Hepatic stellate cell (primary cell): ENCODE measurements around the gene SPDYE18.
"Not testable (repeated sequence)": the region's sequence is repeated elsewhere in the genome, so short reads cannot be mapped to it uniquely, and the experiment has no call there.

ENCODE experiments used
- DNase-seq: peaks from one replicate; pipeline ENCODE4 v3.0.0; 2011; ENCODE audit warnings: low spot score

The SPDYE18 gene, protein sequence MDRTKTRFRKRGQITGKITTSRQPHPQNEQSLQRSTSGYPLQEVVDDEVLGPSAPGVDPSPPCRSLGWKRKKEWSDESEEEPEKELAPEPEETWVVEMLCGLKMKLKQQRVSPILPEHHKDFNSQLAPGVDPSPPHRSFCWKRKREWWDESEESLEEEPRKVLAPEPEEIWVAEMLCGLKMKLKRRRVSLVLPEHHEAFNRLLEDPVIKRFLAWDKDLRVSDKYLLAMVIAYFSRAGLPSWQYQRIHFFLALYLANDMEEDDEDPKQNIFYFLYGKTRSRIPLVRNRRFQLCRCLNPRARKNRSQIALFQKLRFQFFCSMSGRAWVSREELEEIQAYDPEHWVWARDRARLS

DNA sequence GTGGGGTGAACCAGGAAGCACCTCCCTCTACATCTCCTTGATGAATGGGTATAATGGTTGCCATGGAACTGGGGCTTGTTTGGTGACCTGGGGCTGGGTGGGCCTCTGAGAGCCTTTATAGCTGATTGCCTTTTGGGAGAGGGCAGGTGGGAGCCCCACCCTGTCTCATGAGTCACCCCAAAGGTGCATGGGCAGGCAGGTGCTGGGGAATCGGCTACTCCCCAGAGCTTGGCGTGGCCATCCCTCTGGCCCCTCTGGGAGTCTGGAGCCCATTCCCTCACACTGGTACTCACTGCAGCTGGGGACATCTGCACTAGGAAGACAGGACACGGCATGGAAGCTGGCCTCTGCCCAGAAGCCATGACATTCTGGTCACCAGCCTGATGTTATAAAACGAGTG lies at the start of gene SPDYE18:
Gene SPDYE18 (minus strand): TSS at position 2 of the 400 bp plus-strand sequence. CDS start 2,046 bp downstream, outside the sequence.
- not testable (repeated sequence) for DNase-seq

DNA sequence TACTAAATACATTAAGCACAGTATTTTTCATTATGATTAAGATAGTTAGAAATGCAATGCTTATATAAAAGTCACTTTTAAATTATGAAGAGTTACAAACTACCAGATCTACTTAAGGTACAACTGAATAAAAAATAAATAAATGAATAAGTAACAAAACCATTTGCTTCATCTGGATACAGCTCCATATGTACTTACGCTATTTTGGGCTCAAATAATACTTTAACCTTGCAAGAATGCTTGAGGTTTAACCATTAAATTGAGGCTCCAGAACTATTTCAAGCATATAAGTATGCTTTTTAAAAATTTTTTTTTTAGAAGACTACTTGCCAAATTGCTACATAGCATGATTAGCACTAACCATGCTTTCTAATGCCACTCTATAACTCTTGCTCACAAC lies 46.0 kb upstream of the SPDYE18 start:
- not testable (repeated sequence) for DNase-seq

DNA sequence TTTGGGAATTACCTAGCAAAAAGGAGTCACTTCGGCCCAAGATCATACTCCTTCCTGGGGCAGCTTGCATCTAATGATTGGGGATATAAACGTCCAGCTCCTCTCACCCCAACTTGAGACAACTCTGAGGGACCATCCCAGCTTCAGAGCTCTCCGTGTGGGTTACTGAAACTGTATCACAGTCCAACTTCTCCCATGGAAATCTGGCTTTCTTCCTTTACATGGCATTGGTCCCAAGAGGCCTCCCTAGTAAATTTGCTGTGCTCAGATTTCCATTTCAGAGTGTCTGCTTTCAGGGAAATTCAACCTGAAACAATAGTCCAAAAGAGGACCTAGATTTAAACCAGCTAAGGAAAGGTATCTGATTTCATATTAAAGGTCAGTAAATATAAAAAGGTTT lies 45.3 kb upstream of the SPDYE18 start:
- not testable (repeated sequence) for DNase-seq

DNA sequence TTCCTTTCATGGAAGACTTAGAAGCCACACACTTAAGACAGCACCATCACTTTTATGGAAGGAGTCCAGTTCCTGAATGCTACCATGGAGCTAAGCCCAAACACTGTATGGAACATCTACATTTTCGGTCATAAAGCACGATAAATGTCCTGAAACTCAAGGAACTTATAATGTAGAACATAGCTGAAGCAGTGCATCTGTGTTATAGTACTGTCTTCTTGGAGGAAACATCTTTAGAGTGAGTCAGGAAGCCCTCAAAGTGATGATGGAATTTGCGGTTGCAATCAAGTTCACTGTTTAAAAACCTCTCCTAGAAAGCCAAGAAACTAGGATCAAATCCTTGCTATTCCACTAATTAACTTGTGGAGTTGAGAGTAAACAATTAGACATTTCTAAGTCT lies 43.5 kb upstream of the SPDYE18 start:
- DNase-seq: not testable (repeated sequence)

DNA sequence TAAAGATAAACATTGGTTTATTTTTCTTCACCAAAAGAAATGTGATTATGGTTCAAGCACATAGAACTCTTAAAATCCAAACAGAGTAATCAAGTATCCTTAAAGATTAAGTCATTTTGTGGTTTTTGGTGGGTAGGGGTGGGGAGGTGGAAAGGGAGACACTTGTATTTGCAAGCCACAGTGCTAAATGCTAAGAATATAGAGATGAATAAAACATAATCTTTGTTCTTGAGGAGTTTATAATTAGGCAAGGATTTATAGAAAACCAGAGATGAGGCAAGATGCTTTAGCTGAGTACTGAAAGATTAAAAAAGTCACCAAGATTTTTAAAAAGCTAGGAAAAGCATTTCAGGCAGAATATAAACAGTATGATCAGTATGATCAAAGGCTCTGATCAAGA lies 40.3 kb upstream of the SPDYE18 start:
- DNase-seq: not testable (repeated sequence)

DNA sequence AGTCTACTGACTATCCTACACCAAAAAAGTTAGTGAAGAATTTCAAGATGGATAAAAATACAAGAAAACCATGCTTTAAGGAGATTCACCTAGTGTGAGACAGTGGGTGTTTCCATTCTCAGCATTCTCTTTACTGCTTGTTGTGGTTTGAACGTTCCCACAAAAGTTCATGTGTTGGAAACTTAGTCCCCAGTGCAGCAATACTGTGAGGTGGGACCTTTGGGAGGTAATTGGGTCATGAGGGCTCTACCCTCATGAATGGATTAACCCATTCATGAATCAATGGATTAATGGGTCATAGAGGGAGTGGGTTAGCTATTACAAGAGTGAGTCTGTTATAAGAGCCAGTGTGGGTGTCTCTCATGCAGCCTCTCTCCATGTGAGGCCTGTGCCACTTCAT lies 38.8 kb upstream of the SPDYE18 start:
- not testable (repeated sequence) for DNase-seq

DNA sequence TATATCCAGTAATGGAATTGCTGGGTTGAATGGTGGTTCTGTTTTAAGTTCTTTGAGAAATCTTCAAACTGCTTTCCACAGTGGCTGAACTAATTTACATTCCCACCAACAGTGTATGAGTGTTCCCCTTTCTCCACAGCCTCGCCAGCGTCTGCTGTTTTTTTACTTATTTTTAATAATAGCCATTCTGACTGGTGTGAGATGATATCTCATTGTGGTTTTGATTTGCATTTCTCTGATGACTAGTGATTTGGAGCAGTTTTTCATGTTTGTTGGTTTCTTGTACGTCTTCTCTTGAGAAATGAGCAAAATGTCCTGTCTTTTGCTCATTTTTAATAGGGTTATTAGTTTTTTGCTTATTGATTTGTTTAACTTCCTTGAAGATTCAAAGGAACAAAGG lies 38.1 kb upstream of the SPDYE18 start:
- not testable (repeated sequence) for DNase-seq

DNA sequence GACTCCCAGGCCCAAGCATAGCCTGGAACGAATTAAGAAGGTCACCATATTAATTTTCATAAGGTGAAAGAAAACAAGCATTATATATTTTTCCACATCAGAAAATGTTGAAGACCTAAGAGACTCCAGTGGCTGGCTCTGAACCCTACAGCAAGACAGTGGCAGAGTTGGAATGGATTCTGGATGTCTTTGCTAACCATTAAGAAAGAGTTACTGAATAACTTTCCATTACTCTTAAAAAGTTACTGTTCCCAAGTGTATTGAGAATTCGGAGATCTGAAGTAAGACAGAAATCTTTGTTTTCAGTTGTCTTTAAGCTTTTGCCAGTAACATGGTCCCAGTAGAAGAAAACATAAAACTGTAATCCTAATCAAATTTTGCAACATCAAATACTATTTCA lies 29.9 kb upstream of the SPDYE18 start:
- not testable (repeated sequence) for DNase-seq

DNA sequence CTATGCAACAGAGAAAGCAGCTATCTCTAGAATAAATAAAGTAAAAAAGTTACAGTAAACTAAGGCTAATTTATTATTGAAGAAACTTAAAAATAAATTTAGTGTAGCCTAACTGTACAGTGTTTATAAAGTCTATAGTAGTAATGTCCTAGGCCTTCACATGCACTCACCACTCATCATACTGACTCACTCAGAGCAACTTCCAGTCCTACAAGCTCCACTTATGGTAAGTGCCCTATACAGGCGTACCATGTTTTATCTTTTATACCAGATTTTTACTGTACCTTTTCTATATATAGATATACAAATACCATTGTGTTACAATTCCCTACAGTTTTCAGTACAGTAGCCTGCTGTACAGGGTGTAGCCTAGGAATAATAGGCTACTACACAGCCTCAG lies 19.8 kb upstream of the SPDYE18 start:
- DNase-seq: not testable (repeated sequence)

DNA sequence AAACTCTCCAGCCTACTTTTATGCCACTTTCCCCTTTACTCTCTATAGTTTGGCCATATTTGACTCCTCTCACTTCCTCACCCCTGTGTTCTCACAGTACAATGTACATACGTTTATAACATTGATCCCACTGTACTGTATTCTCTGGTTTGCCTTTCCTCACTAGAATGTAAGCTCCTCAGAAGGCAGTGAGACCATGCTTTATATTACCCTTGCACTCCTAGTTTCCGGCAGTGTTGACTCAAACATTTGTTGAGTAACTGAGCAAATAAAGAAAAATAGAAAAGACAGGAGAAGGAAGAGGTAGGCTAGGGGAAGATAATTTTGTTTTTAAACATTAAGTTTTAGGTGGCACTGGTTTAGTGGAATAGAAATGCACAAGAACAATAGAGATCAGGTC lies 17.9 kb upstream of the SPDYE18 start:
- DNase-seq: not testable (repeated sequence)

DNA sequence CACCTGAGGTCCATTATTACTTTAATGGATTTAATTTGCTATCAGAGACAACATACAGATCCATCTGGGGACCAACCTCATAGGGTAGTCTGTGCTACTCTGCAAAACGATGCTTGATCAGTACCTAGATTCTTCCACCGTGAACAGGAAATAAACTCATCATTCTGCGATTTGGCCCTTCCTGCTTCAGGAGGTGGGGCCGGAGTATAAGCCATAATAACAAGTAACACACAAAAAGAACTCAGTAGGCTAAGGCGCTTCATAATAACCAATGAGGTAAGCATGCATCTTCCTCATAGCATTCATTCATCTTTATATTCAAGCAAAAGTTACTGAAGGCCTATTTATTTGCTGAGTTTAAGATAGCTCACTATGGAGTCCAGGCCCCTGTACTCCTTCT lies 17.3 kb upstream of the SPDYE18 start:
- DNase-seq: not testable (repeated sequence)

DNA sequence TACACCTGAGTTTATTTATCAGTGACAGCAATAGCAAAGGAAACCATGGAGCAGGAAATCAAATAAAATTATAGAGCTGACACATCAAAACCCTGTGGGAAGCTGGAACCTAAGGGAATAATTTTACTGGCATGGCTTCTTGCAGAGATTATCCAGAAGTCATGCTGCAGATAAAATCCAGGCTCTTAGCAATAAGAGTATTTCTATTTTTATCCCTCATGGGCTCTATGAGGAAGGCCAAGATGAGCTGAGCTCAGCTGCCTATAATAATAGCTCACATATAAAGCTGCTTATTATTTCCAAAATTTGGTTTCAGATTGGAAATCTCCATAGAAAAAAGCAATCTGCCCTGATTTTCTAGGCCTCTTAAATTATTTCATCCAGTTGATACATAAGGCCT lies 16.8 kb upstream of the SPDYE18 start:
- DNase-seq: not testable (repeated sequence)

DNA sequence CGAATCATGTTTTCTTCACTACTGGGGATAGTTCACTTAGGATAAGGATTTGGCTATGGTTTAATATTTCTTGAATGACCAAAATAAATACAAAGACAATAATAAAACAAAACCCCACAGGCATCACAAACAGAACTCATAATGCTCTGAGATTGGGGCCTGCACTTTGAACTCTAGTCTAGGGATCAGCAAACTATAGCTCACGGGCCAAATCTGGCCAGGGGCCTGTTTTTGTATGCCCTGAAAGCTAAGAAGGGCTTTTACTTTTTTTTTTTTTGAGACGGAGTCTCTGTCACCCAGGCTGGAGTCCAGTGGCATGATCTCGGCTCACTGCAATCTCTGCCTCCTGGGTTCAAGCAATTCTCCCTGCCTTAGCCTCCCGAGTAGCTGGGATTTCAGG lies 14.7 kb upstream of the SPDYE18 start:
- not testable (repeated sequence) for DNase-seq

DNA sequence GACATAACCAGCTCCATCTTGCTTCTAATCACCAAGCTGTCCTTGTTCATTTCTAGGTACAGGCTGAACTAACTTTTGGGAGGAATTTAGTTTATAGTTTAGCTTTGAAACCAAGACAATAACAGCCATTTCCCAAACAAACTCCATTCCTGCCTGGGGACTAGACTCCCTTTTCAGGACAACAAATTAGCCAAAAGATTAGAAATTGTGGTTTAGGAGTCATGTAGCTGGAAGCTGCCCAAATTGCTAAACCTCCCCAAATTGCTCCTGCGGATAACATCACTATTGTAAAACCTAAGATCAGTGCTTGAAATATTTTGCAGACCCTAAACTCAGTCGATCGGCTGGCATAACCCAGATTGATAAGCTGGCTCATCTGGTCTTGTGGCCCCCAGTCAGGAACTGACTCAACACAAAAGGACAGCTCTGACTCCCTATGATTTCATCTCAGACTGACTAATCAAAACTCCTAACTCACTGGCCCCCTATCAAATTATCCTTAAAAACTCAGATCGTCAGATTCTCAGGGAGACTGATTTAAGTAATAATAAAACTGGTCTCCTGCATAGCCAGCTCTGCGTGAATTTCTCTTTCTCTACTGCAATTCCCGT lies 12.5 kb upstream of the SPDYE18 start:
- not testable (repeated sequence) for DNase-seq

DNA sequence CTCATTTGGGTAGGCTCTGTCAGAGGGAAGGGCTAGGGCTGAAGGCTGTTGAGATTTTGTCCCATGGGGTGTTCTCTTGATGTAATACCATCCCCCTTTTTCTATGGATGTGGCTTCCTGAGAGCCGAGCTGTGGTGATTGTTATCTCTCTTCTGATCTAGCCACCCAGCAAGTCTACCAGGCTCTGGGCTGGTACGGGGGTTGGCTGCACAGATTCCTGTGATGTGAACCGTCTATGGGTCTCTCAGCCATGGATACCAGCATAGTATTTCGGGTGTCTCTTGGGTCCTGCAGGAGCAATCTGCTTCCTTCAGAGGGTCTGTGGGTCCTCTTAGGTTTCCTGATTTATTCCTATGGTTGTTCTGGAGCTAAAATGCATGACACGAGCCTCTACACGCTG lies 8.8 kb upstream of the SPDYE18 start:
- DNase-seq: not testable (repeated sequence)

DNA sequence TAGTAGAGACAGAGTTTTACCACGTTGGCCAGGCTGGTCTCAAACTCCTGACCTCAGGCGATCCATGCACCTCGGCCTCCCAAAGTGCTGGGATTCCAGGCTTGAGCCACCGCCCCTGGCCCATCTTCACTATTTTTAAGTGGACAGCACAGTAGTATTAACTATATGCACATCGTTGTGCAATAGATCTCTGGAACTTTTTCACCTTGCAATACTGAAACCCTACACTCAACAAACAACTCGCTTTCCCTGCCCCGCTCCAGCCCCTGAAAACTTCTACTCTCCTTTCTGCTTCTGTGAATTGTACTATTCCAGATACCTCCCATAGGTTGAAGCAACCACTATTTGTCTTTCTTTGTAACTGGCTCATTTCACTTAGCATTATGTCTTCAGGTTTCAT lies 3.5 kb upstream of the SPDYE18 start:
- not testable (repeated sequence) for DNase-seq

DNA sequence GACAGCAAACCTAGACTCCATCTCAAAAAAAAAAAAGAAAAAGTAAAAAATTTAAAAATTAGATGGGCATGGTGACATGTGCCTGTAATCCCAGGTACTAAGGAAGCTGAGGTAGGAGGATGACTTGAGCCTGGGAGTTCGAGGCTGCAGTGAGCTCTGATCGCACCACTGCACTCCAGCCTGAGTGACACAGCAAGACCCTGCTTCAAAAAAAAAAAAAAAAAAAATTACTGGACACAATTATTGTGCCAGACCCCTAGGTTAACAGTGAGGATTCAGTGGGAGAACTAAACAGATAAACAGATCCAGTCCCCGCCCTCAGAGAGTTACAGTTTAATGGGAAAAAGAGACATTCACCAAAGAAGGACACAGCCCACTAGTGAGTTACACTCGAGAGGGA lies 1.4 kb upstream of the SPDYE18 start:
- not testable (repeated sequence) for DNase-seq

DNA sequence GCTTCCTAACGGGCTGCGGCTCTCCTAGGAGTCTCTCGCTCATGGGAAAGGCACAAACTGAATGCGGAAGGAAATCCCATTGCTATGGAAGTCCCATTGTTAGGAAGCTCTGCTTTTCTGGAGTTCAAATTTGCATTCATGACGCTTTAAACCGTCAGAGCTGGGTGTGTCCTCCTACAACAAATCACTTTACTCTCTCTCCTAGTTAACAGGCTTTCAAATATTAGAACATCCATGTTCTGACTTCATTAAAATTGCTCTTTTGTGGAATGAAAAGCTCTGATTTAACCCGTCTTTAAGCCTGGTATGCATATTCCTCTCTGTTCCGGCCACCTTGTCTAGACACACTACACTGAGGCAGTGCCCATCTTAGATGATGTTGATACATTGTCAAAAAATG lies 30.1 kb downstream of the SPDYE18 start, which contains the start of gene SPDYE17:
Gene SPDYE17 (minus strand): TSS at position 101 of the 400 bp plus-strand sequence. CDS start 1,791 bp downstream, outside the sequence.
- DNase-seq: not testable (repeated sequence)

DNA sequence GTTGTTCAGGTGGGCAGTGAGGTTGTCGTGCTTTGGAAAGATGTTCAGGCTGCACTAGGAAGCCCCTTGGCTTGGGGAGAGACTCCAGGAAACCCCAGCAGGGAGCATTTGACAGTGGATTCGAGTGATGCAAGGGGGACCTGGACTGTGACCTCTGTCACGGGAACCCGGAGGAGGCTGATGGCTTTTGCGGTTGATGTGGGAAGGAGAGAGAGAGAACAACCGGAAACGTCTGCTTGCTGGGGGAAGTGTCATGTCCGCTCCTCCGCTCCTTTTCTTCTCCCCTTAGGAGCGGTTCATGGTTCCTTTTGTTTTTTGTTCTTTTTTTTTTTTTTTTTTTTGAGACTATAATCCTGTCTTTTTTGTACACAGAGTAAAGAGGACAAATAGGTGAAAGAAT lies 36.0 kb downstream of the SPDYE18 start:
- not testable (repeated sequence) for DNase-seq

DNA sequence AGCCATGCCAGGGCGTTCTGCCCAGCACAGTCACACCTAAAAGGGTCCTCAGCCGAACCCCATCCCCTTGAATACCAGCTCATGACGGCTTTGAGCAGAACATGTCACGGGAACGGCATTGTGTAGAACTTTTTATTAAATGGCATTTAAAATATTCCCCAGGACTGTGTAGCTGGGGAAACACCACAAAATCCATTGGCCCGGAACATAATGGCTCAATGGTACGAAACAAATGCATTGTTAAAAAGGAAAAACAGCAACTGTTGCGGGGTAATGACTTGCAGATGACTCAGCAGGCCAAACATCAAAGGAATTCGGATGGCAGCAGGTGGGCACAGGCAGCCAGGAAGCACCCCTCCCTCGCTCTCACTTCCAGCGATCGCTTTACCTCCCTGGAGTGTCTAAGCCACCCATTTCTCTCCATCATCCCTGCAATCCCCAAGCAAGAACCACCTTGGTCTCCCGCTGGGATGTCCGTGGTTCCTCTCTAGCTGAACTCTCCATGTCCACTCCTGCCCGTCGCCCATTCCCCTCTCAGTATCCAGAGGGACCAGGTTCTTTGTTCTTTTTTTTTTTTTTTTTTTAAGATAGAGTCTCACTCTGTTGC lies 52.2 kb downstream of the SPDYE18 start:
- not testable (repeated sequence) for DNase-seq

DNA sequence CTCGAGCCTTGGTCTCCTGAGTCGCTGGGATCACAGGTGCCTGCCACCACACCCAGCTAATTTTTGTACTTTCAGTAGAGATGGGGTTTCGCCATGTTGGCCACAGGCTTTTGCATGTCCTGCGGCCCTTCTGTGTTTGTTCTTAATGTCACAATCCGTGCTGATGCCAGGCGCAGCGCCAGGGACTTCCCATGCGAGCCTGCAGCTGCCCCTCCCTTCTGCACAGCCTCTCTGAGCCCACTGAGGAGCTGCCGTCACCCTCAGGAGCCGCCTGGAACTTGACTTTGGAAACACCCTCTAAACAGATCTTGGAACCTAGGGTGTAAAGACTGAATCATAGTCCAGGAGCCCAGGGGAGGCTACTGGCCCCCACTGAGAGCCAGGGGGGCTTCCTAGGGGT lies 54.4 kb downstream of the SPDYE18 start:
- DNase-seq: peak; percentile 31

DNA sequence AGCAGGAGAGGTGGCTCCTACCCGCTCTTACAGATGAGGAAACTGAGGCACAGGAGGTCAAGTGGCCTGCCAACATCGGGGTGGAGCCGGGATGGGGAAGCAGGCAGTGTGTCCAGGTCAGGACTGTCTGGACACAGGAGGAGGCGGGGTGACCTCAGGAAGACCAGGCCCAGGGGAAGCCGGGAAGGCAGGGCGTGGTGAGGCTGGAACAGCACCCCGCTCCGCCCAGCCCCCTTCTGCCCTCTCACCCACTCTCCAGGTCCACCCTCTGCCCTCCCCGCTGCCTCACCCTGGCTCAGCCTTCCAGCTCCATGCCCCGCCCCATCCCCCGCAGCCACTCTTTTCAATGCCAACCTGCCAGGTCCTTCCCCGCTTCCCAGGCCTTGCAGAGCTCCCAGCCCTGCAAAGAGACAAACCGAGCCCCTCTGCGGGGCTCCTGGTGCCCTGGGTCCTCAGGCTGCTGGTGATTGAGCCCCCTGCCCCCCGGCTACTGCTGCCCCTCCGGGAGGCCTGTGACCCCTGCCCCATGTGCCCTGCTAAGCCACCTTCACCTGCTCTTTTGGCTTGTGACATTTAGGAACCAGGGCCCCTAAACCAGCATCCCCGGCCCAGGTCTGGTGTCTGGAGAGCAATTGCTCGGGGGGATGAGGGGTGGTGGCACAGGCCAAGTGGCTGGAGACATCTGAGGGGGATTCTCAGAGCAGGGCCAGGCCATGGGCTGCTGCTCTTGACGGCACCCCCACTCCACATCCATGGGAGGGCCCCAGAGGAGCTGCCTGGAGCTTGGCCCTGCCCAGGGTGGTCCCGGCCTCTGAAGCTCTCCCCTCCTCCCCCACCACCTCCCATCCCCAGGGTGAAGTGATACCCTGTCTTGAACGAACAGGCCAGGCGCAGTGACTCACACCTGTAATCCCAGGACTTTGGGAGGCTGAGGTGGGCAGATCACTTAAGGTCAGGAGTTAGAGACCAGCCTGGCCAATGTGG lies 55.9 kb downstream of the SPDYE18 start:
- not testable (repeated sequence) for DNase-seq
